Mammary epithelial cell (primary cell): Measurements from ENCODE around the gene IFNB1.

ENCODE experiments used
- CTCF ChIP-seq, 2 donors: IDR thresholded peaks in 1 of 2; conservative IDR thresholded peaks in 1 of 2; 2 replicates each; pipeline ENCODE4 v1.5.1; 2011 to 2012; ENCODE audit warnings: inconsistent platforms in 2 of 2, low read length in 2 of 2, mild to moderate bottlenecking in 2 of 2, control low read depth in 1 of 2, low read depth in 1 of 2; ENCODE audit not compliant: insufficient read depth in 1 of 2; ENCODE audit errors: extremely low read depth in 1 of 2
- EZH2 ChIP-seq: IDR thresholded peaks from 2 replicates; pipeline ENCODE4 v1.6.1; 2012; ENCODE audit warnings: low read length, inconsistent platforms, borderline replicate concordance

- TF ChIP-seq CTCF (conservative IDR thresholded peaks at IDR 0.05 in 1 of 2, IDR thresholded peaks at IDR 0.05 in 1 of 2; ENCODE audit: extremely low read depth in 1 of 2, insufficient read depth in 1 of 2, low read depth in 1 of 2, low read length in 2 of 2), result no peak
- TF ChIP-seq EZH2, result no peak
Measured at GRCh38 chr9:21031091-21031807, 46.5 kb downstream of the IFNB1 start, which contains the start of gene HACD4.
